ENCODE results near the gene ZBED3. TPM values are rescaled to one million over a fixed set of nuclear protein-coding genes. Genes with fewer than 3 reads are reported as not detected.

Gene ZBED3
- total and polyA plus RNA-seq, 2 donors (not counting 3 experiments of a cell fraction or from before 2014, with no cell fraction given), result 11.8 to 15.9 TPM

DNA sequence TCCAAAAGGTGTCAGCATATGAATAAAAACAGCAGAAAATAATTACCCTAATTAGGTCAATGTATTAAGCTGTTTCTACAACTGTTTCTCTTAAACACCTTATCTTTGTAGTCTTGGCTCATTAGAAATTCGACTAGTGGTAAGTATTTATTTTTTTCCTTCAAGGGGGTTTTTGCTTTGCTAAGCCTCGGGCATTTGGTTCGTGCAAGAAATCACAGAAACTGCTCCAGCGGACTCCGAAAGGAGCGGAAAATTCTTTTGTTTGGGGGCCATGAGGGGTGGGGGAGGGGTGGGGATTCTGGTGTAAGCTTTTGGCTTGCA, 757 bp downstream of the ZBED3 start:
- no TSS peak for BruUV-seq (replicated peaks)
- no peak for DNase-seq (ENCODE audit: low read depth, low spot score)
- H3K4me2 ChIP-seq (ENCODE audit: insufficient read depth, low read length), result peak overlapping the region; percentile 79
- peak; percentile 72 for FAIRE-seq
- H3K36me3 ChIP-seq (ENCODE audit: control insufficient read depth in 2 of 2, extremely low read depth in 1 of 2, insufficient read depth in 2 of 2, low read length in 2 of 2), result no peaks in the 10 kb centered on the region
- H3K79me2 ChIP-seq (ENCODE audit: control insufficient read depth, insufficient read depth, low read length), result no peaks in the 10 kb centered on the region
- dilution Hi-C loops (cut with MboI; ENCODE audit: extremely low pct_ligation_motif_present, low sequenced_read_pairs), result no loop called here
- H3K4me3 ChIP-seq (replicated peaks in 1 of 3; ENCODE audit: insufficient read depth in 1 of 3, low read depth in 1 of 3, low read length in 3 of 3), result peak overlapping the region; percentile 58 to 86 (median 76)
- POLR2A ChIA-PET, result interaction anchor here (0.6 to 1.0 kb wide), 2 partner anchors 10 to 378 kb away, joined by 3 to 4 read pairs; no protein-coding TSS in a partner anchor
- no peaks in the 10 kb centered on the region for H3K9me3 ChIP-seq (replicated peaks; ENCODE audit: control insufficient read depth, insufficient read depth, low read length)
- peak overlapping the region; percentile 82 for H3K27ac ChIP-seq (ENCODE audit: insufficient read depth, low read depth, low read length)
- H3K9me1 ChIP-seq (replicated peaks; ENCODE audit: control insufficient read depth, extremely low read depth, insufficient read depth, low read length), result no peaks in the 10 kb centered on the region
- CTCF ChIA-PET, result interaction anchor here (1.0 to 3.5 kb wide), 5 partner anchors 9 to 296 kb away, joined by 3 to 82 read pairs (median 3); no protein-coding TSS in a partner anchor
- no peaks in the 10 kb centered on the region for H3K27me3 ChIP-seq (ENCODE audit: control insufficient read depth in 2 of 2, insufficient read depth in 2 of 2, low read length in 2 of 2)
- H3K9ac ChIP-seq (replicated peaks; ENCODE audit: extremely low read depth, insufficient read depth, low read length), result peak overlapping the region; percentile 89
- TF ChIP-seq CTCF (IDR thresholded peaks at IDR 0.05; ENCODE audit: extremely low read depth in 1 of 2, insufficient read depth in 1 of 2, low read depth in 1 of 2, low read length in 2 of 2) (no peak), POLR2A (IDR thresholded peaks at IDR 0.05; ENCODE audit: low read depth, low read length) (no peak), FOS (IDR thresholded peaks at IDR 0.05; ENCODE audit: borderline replicate concordance, insufficient read depth, low read length) (no peak), POLR2AphosphoS5 (IDR thresholded peaks at IDR 0.05; ENCODE audit: insufficient read depth, low read depth, low read length) (no peak), MAX (IDR thresholded peaks at IDR 0.05; ENCODE audit: insufficient read depth, insufficient read length) (no peak), JUN (IDR thresholded peaks at IDR 0.05; ENCODE audit: borderline replicate concordance, insufficient read depth, insufficient read length, low read depth) (no peak), MYC (IDR thresholded peaks at IDR 0.05; ENCODE audit: low read depth, low read length) (no peak), EZH2 (IDR thresholded peaks at IDR 0.05; ENCODE audit: borderline replicate concordance, low read depth, low read length, severe bottlenecking) (no peak), GATA2 (IDR thresholded peaks at IDR 0.05; ENCODE audit: insufficient read depth, insufficient read length, low read depth, low read length) (no peak)
- H2AFZ ChIP-seq (ENCODE audit: low read depth, low read length), result peak overlapping the region; percentile 94
- H4K20me1 ChIP-seq (replicated peaks; ENCODE audit: control insufficient read depth, extremely low read depth, insufficient read depth, low read length), result no peaks in the 10 kb centered on the region
- peaks cover 16% of the 10 kb centered on the region for H3K4me1 ChIP-seq (ENCODE audit: control insufficient read depth, extremely low read depth, insufficient read depth, low read length)
- intact Hi-C loops (cut with micrococcal nuclease), result loop anchor here (1.0 to 5.0 kb wide), 5 partner anchors 9 to 406 kb away; partner anchors contain the start of gene WDR41

All from endothelial cell of umbilical vein (primary cell).